Panc1 (cell line): ENCODE measurements around the gene ITGA3. TPM values are rescaled to one million over a fixed set of nuclear protein-coding genes. Genes with fewer than 3 reads are reported as not detected.

ENCODE experiments used
- ATAC-seq: fragments of 200-7000 bp; cut with Tn5 transposase; 2 replicates; pipeline ENCODE4 v1.9.1; 2020; ENCODE audit warnings: mild to moderate bottlenecking, moderate library complexity
- BruUV-seq: library from RNA; stranded (reverse); fragments of 400-500 nt; replicated peaks from 2 replicates; lab custom pipeline; 2021; lab: Mats Ljungman, UMichigan
- CTCF ChIA-PET: fragments of 300-600 bp; sonication (Branson Sonifier 250); formaldehyde crosslinking; loops from one replicate; lab custom pipeline; 2022; ENCODE audit warnings: antibody characterized with exemption; lab: Charles Lee
- POLR2A ChIA-PET: fragments of 300-600 bp; sonication (Branson Sonifier 250); formaldehyde crosslinking; loops from one replicate; lab custom pipeline; 2022; ENCODE audit warnings: antibody characterized with exemption; lab: Charles Lee
- DNase-seq: peaks from one replicate; pipeline ENCODE4 v3.0.0-alpha.2; 2010; ENCODE audit warnings: low read depth, low spot score
- H3K27ac ChIP-seq: 2 replicates; pipeline ENCODE4 v1.5.1; 2011; ENCODE audit warnings: mild to moderate bottlenecking, low read length, inconsistent platforms
- H3K27me3 ChIP-seq: fragments of 200-500 bp; sonication (Bioruptor generic); 2 replicates; pipeline ENCODE4 v1.6.0; 2014; ENCODE audit warnings: low read length, inconsistent platforms; ENCODE audit not compliant: control insufficient read depth, insufficient read depth
- H3K36me3 ChIP-seq: fragments of 200-500 bp; sonication (Bioruptor generic); 2 replicates; pipeline ENCODE4 v1.5.1; 2014; ENCODE audit warnings: inconsistent platforms, mild to moderate bottlenecking, low read length, moderate library complexity; ENCODE audit not compliant: control insufficient read depth, insufficient read depth
- H3K4me1 ChIP-seq: 2 replicates; pipeline ENCODE4 v1.5.1; 2011; ENCODE audit warnings: inconsistent platforms, mild to moderate bottlenecking, low read length, moderate library complexity; ENCODE audit not compliant: control insufficient read depth, insufficient read depth
- H3K4me3 ChIP-seq, 2 experiments: 2 replicates each; pipeline ENCODE4 v1.5.1; 2011 to 2012; ENCODE audit warnings: low read depth in 2 of 2, low read length in 2 of 2, mild to moderate bottlenecking in 2 of 2, inconsistent platforms in 1 of 2, moderate library complexity in 1 of 2
- H3K9me3 ChIP-seq: fragments of 200-500 bp; sonication (Bioruptor generic); 2 replicates; pipeline ENCODE4 v1.5.1; 2014; ENCODE audit warnings: low read depth, mild to moderate bottlenecking, inconsistent platforms, low read length, moderate library complexity; ENCODE audit not compliant: control insufficient read depth, insufficient read depth
- CTCF ChIP-seq: fragments of 450-650 bp; IDR thresholded peaks from 2 replicates; pipeline ENCODE4 v1.5.1; 2017; ENCODE audit warnings: mild to moderate bottlenecking
- POLR2AphosphoS5 ChIP-seq: IDR thresholded peaks from 2 replicates; pipeline ENCODE4 v1.6.1; 2012; ENCODE audit warnings: mild to moderate bottlenecking, low read depth, low read length, moderate library complexity
- REST ChIP-seq, 2 experiments: IDR thresholded peaks; 2 replicates each; pipeline ENCODE4 v1.6.1; 2011 to 2012; ENCODE audit warnings: low read depth in 2 of 2, control low read depth in 1 of 2, low read length in 1 of 2, mild to moderate bottlenecking in 1 of 2, moderate library complexity in 1 of 2; ENCODE audit not compliant: insufficient read depth in 1 of 2
- SIN3A ChIP-seq: IDR thresholded peaks from 2 replicates; pipeline ENCODE4 v1.6.1; 2012; ENCODE audit warnings: low read depth, mild to moderate bottlenecking, low read length, moderate library complexity, borderline replicate concordance; ENCODE audit not compliant: insufficient read depth
- TCF7L2 ChIP-seq: IDR thresholded peaks from 2 replicates; pipeline ENCODE4 v1.6.1; 2011; ENCODE audit warnings: mild to moderate bottlenecking, low read depth, low read length, inconsistent platforms
- in situ Hi-C: cut with HindIII; loops from 2 replicates; pipeline ENCODE4 v1.10.0; 2016; ENCODE audit warnings: low sequenced_read_pairs, low pct_unique_long_range_greater_than_20kb
- intact Hi-C: fragments of 100-400 bp; cut with micrococcal nuclease; formaldehyde crosslinking; loops from one replicate; pipeline ENCODE4 v1.10.0; 2022; ENCODE audit not compliant: unreplicated experiment
- total RNA-seq: library from RNA; stranded (reverse); gene quantifications from one replicate; pipeline ENCODE4 v1.2.1, GENCODE V29; 2021; ENCODE audit not compliant: unreplicated experiment

The ITGA3 gene
- total RNA-seq, 1 experiment from 2014 or later: 439 TPM

- CTCF ChIA-PET: no interaction called here
- ATAC-seq: peak; percentile 47
- Histone ChIP-seq H3K4me3 (no peak overlapping the region), H3K27me3 (no peaks in the 10 kb centered on the region), H3K4me1 (peaks cover 54% of the 10 kb centered on the region), H3K36me3 (no peaks in the 10 kb centered on the region), H3K27ac (peak overlapping the region; percentile 68), H3K9me3 (no peaks in the 10 kb centered on the region)
- no peak for DNase-seq
- TF ChIP-seq CTCF (no peak), SIN3A (no peak), REST (IDR thresholded peaks at IDR 0.05; ENCODE audit: insufficient read depth in 1 of 2, low read depth in 2 of 2, low read length in 1 of 2) (no peak), POLR2AphosphoS5 (no peak), TCF7L2 (no peak)
- POLR2A ChIA-PET: no interaction called here
- no TSS peak for BruUV-seq
- in situ Hi-C loops: no loop called here
- intact Hi-C loops: no loop called here
These were observed 10.8 kb upstream of the ITGA3 start for GRCh38 chr17:50045154-50045553.

- in situ Hi-C loops (no loop called here), intact Hi-C loops (no loop called here)
- no peaks in the 10 kb centered on the region for H3K9me3 ChIP-seq
- ATAC-seq: no peak
- DNase-seq: no peak
- H3K4me1 ChIP-seq: peaks cover 65% of the 10 kb centered on the region
- ChIA-PET CTCF (no interaction called here), POLR2A (no interaction called here)
- TF ChIP-seq SIN3A (no peak), POLR2AphosphoS5 (no peak), TCF7L2 (no peak), CTCF (no peak), REST (IDR thresholded peaks at IDR 0.05; ENCODE audit: insufficient read depth in 1 of 2, low read depth in 2 of 2, low read length in 1 of 2) (no peak)
- no peaks in the 10 kb centered on the region for H3K36me3 ChIP-seq
- no peak overlapping the region for H3K4me3 ChIP-seq
- no peaks in the 10 kb centered on the region for H3K27me3 ChIP-seq
- H3K27ac ChIP-seq: peak overlapping the region; percentile 74
- no TSS peak for BruUV-seq
These were observed 9.7 kb upstream of the ITGA3 start for GRCh38 chr17:50046179-50046578.
